Large intestine (tissue), 3 donors: ENCODE data around the gene SCN4A. TPM values are rescaled to one million over a fixed set of nuclear protein-coding genes. Genes with fewer than 3 reads are reported as not detected.

Experiments used
- DNase-seq, 2 donors: peaks; one replicate each; pipeline versions ENCODE4 v3.0.0 to v3.0.0-alpha.2; 2013
- H3K27ac ChIP-seq: one replicate; pipeline ENCODE4 v1.5.1; 2013; ENCODE audit warnings: low read length
- H3K27me3 ChIP-seq: 2 replicates; pipeline ENCODE4 v1.6.1; 2013; ENCODE audit warnings: low read length; ENCODE audit not compliant: control insufficient read depth, insufficient read depth
- H3K36me3 ChIP-seq: 2 replicates; pipeline ENCODE4 v1.6.1; 2013; ENCODE audit warnings: low read length; ENCODE audit not compliant: control insufficient read depth, insufficient read depth
- H3K4me1 ChIP-seq: one replicate; pipeline ENCODE4 v1.6.1; 2013; ENCODE audit warnings: low read length; ENCODE audit not compliant: control insufficient read depth, insufficient read depth
- H3K4me3 ChIP-seq: one replicate; pipeline ENCODE4 v1.5.1; 2013; ENCODE audit warnings: low read length
- H3K9me3 ChIP-seq: one replicate; pipeline ENCODE4 v1.6.1; 2013; ENCODE audit warnings: mild to moderate bottlenecking, low read depth, low read length, moderate library complexity; ENCODE audit not compliant: control insufficient read depth
- WGBS: methylation state at CpG from one replicate; pipeline ENCODE4 v1.1.5; 2013; ENCODE audit warnings: low lambda C conversion rate; ENCODE audit not compliant: insufficient coverage; 5-methylcytosine and 5-hydroxymethylcytosine counted together
- polyA plus RNA-seq: library from polyadenylated mRNA; unstranded; fragments of 120-200 nt; gene quantifications from one replicate; pipeline ENCODE4 v1.2.1, GENCODE V29; 2013

SCN4A gene
- polyA plus RNA-seq, 1 donor = 0.22 TPM

- no peaks in the 10 kb centered on the region for H3K9me3 ChIP-seq
- no peaks in the 10 kb centered on the region for H3K36me3 ChIP-seq
- no peak for DNase-seq
- H3K4me1 ChIP-seq = no peaks in the 10 kb centered on the region
- H3K4me3 ChIP-seq = no peak overlapping the region
- no CpG with 5 or more reads among the region's 4 CpGs for WGBS
- no peak overlapping the region for H3K27ac ChIP-seq
- no peaks in the 10 kb centered on the region for H3K27me3 ChIP-seq
Measured at GRCh38 chr17:63932721-63933120, 40.0 kb downstream of the SCN4A start.

- no peaks in the 10 kb centered on the region for H3K36me3 ChIP-seq
- WGBS = no CpG with 5 or more reads among the region's 19 CpGs
- H3K4me3 ChIP-seq = no peak within 1 kb of the TSS
- no peak within 1 kb of the TSS for H3K27ac ChIP-seq
- H3K4me1 ChIP-seq = no peaks in the 10 kb centered on the region
- no peak for DNase-seq
- H3K27me3 ChIP-seq = no peaks in the 10 kb centered on the region
- H3K9me3 ChIP-seq = no peaks in the 10 kb centered on the region
Measured at GRCh38 chr17:63931981-63932561, 40.6 kb downstream of the SCN4A start, which contains the start of gene CD79B. Gene CD79B (minus strand): TSS chr17:63932331. CDS start chr17:63932261, 70 bp downstream.

GRCh38 chr17:63930951-63931575, 41.7 kb downstream of the SCN4A start:
- H3K27me3 ChIP-seq = no peaks in the 10 kb centered on the region
- H3K36me3 ChIP-seq = no peaks in the 10 kb centered on the region
- WGBS = no CpG with 5 or more reads among the region's 16 CpGs
- DNase-seq = peak in 1 of 2 donors; percentile 42
- H3K4me1 ChIP-seq = no peaks in the 10 kb centered on the region
- no peak overlapping the region for H3K4me3 ChIP-seq
- H3K9me3 ChIP-seq = no peaks in the 10 kb centered on the region
- H3K27ac ChIP-seq = no peak overlapping the region

GRCh38 chr17:63929860-63930766, 42.6 kb downstream of the SCN4A start:
- DNase-seq = no peak
- no peak overlapping the region for H3K27ac ChIP-seq
- no peaks in the 10 kb centered on the region for H3K36me3 ChIP-seq
- no peaks in the 10 kb centered on the region for H3K27me3 ChIP-seq
- no peaks in the 10 kb centered on the region for H3K4me1 ChIP-seq
- WGBS = no CpG with 5 or more reads among the region's 24 CpGs
- no peaks in the 10 kb centered on the region for H3K9me3 ChIP-seq
- no peak overlapping the region for H3K4me3 ChIP-seq

GRCh38 chr17:63928966-63929695, 43.6 kb downstream of the SCN4A start:
- Histone ChIP-seq H3K4me1 (no peaks in the 10 kb centered on the region), H3K9me3 (no peaks in the 10 kb centered on the region), H3K27ac (no peak overlapping the region), H3K4me3 (no peak overlapping the region), H3K27me3 (no peaks in the 10 kb centered on the region), H3K36me3 (no peaks in the 10 kb centered on the region)
- no CpG with 5 or more reads among the region's 10 CpGs for WGBS
- no peak for DNase-seq

- no peak overlapping the region for H3K4me3 ChIP-seq
- H3K36me3 ChIP-seq = no peaks in the 10 kb centered on the region
- no peak for DNase-seq
- WGBS = no CpG with 5 or more reads among the region's 10 CpGs
- no peaks in the 10 kb centered on the region for H3K9me3 ChIP-seq
- no peaks in the 10 kb centered on the region for H3K4me1 ChIP-seq
- no peaks in the 10 kb centered on the region for H3K27me3 ChIP-seq
- H3K27ac ChIP-seq = no peak overlapping the region
Measured at GRCh38 chr17:63928172-63928666, 44.5 kb downstream of the SCN4A start.

- no CpG with 5 or more reads among the region's 8 CpGs for WGBS
- Histone ChIP-seq H3K4me1 (no peaks in the 10 kb centered on the region), H3K27me3 (no peaks in the 10 kb centered on the region), H3K4me3 (no peak overlapping the region), H3K36me3 (no peaks in the 10 kb centered on the region), H3K9me3 (no peaks in the 10 kb centered on the region), H3K27ac (no peak overlapping the region)
- no peak for DNase-seq
Measured at GRCh38 chr17:63927464-63928171, 45.1 kb downstream of the SCN4A start.

- no peak overlapping the region for H3K27ac ChIP-seq
- DNase-seq = no peak
Measured at GRCh38 chr17:63926164-63926563, 46.6 kb downstream of the SCN4A start.

GRCh38 chr17:63925615-63926014, 47.1 kb downstream of the SCN4A start:
- Histone ChIP-seq H3K27ac (no peak overlapping the region), H3K4me3 (no peak overlapping the region), H3K36me3 (no peaks in the 10 kb centered on the region), H3K27me3 (no peaks in the 10 kb centered on the region), H3K9me3 (no peaks in the 10 kb centered on the region), H3K4me1 (no peaks in the 10 kb centered on the region)
- WGBS = no CpG with 5 or more reads among the region's 5 CpGs
- no peak for DNase-seq

More at GRCh38 chr17:63926164-63926563, 46.6 kb downstream of the SCN4A start:
- Histone ChIP-seq H3K4me3 (no peak overlapping the region), H3K4me1 (no peaks in the 10 kb centered on the region), H3K36me3 (no peaks in the 10 kb centered on the region), H3K27me3 (no peaks in the 10 kb centered on the region), H3K9me3 (no peaks in the 10 kb centered on the region)
- no CpG with 5 or more reads among the region's 2 CpGs for WGBS
